HepG2 (cell line): ENCODE data around the gene PDSS2. TPM values are rescaled to one million over a fixed set of nuclear protein-coding genes. Genes with fewer than 3 reads are reported as not detected.

ENCODE experiments used
- ATAC-seq: fragments of 200-7000 bp; cut with Tn5 transposase; 3 replicates; pipeline ENCODE4 v1.9.1; 2020; ENCODE audit warnings: mild to moderate bottlenecking, moderate library complexity
- BruUV-seq: library from RNA; stranded (reverse); fragments of 400-500 nt; replicated peaks from 2 replicates; lab custom pipeline; 2021; lab: Mats Ljungman, UMichigan
- CTCF ChIA-PET: fragments of 300-600 bp; formaldehyde crosslinking; extraction: SDS; loops from one replicate; lab custom pipeline; 2021; ENCODE audit warnings: low total read pairs, inconsistent platforms, low intra/inter-chr PET ratio; lab: Yijun Ruan, JAX
- POLR2A ChIA-PET: fragments of 350-600 bp; sonication (Branson Sonifier 250); formaldehyde crosslinking; loops from one replicate; lab custom pipeline; 2020; ENCODE audit warnings: antibody characterized with exemption, inconsistent platforms; lab: Yijun Ruan, JAX
- DNase-seq: peaks from one replicate; pipeline ENCODE4 v3.0.0-alpha.2; 2015; ENCODE audit warnings: low spot score
- FAIRE-seq: peaks from 3 replicates; lab custom pipeline; 2011; peaks lifted over from hg19 to GRCh38; lab: Jason Lieb, UNC
- H2AFZ ChIP-seq: one replicate; pipeline ENCODE4 v1.6.1; 2011; ENCODE audit warnings: low read length, inconsistent platforms
- H3K27ac ChIP-seq: fragments of 300-600 bp; 3 replicates; pipeline ENCODE4 v1.8.0; 2011; ENCODE audit warnings: mixed run types, mild to moderate bottlenecking, mixed read lengths, low read length, inconsistent platforms; ENCODE audit not compliant: insufficient read depth; ENCODE audit errors: extremely low read length
- H3K27me3 ChIP-seq, 2 experiments: fragments of 200-600 bp in 1 of 2; 2 replicates in 1 of 2; 3 replicates in 1 of 2; pipeline versions ENCODE4 v1.6.0 to v1.8.0; 2011; ENCODE audit warnings: low read length in 2 of 2, mild to moderate bottlenecking in 2 of 2, moderate library complexity in 2 of 2, inconsistent platforms in 1 of 2; ENCODE audit not compliant: insufficient read depth in 2 of 2, control insufficient read depth in 1 of 2
- H3K36me3 ChIP-seq, 2 experiments: fragments of 200-600 bp in 1 of 2; replicated peaks in 1 of 2; 2 replicates in 1 of 2; 3 replicates in 1 of 2; pipeline versions ENCODE4 v1.5.1 to v1.8.0; 2011; ENCODE audit warnings: low read length in 2 of 2, inconsistent platforms in 1 of 2; ENCODE audit not compliant: insufficient read depth in 2 of 2, control insufficient read depth in 1 of 2
- H3K4me1 ChIP-seq: 2 replicates; pipeline ENCODE4 v1.5.1; 2012; ENCODE audit warnings: low read length, inconsistent platforms; ENCODE audit not compliant: insufficient read depth
- H3K4me2 ChIP-seq: 2 replicates; pipeline ENCODE4 v1.6.0; 2011; ENCODE audit warnings: low read depth, low read length, inconsistent platforms
- H3K4me3 ChIP-seq, 3 experiments: fragments of 200-600 bp in 1 of 3; sonication (generic), shearing (Covaris generic) in 1 of 3; replicated peaks in 1 of 3; 2 replicates each; pipeline ENCODE4 v1.5.1; 2011 to 2016; ENCODE audit warnings: low read length in 3 of 3, inconsistent platforms in 2 of 3, low read depth in 2 of 3, mild to moderate bottlenecking in 2 of 3, control low read depth in 1 of 3, mixed read lengths in 1 of 3; ENCODE audit not compliant: insufficient read depth in 1 of 3
- H3K79me2 ChIP-seq: one replicate; pipeline ENCODE4 v1.6.1; 2011; ENCODE audit warnings: low read length, inconsistent platforms; ENCODE audit not compliant: insufficient read depth
- H3K9ac ChIP-seq: 2 replicates; pipeline ENCODE4 v1.6.0; 2011; ENCODE audit warnings: mild to moderate bottlenecking, low read depth, low read length, inconsistent platforms; ENCODE audit not compliant: insufficient read depth
- H3K9me3 ChIP-seq: 2 replicates; pipeline ENCODE4 v1.5.1; 2012; ENCODE audit warnings: mild to moderate bottlenecking, low read length
- H4K20me1 ChIP-seq: 2 replicates; pipeline ENCODE4 v1.6.0; 2011; ENCODE audit warnings: inconsistent platforms, mild to moderate bottlenecking, low read length, moderate library complexity; ENCODE audit not compliant: insufficient read depth
- ATF5 ChIP-seq: sonication (generic); formaldehyde crosslinking; IDR thresholded peaks from 2 replicates; pipeline ENCODE4 v1.4.0; 2020; ENCODE audit warnings: mild to moderate bottlenecking, low read depth, missing genetic modification reagents
- CEBPB ChIP-seq: IDR thresholded peaks from 2 replicates; pipeline ENCODE4 v1.6.1; 2011; ENCODE audit warnings: low read depth, low read length, improper control_type of control experiment, borderline replicate concordance
- CENPX ChIP-seq: sonication (generic); formaldehyde crosslinking; IDR thresholded peaks from 2 replicates; pipeline ENCODE4 v1.9.0; 2021; ENCODE audit warnings: mild to moderate bottlenecking, missing genetic modification reagents, moderate library complexity
- FIP1L1 ChIP-seq: fragments of 200-400 bp; formaldehyde crosslinking; IDR thresholded peaks from 2 replicates; pipeline ENCODE4 v1.6.1; 2018; ENCODE audit warnings: low read depth, mild to moderate bottlenecking, low read length, moderate library complexity, borderline replicate concordance; ENCODE audit not compliant: insufficient read depth
- KDM2A ChIP-seq: sonication (generic); formaldehyde crosslinking; IDR thresholded peaks from 2 replicates; pipeline ENCODE4 v1.4.0; 2020; ENCODE audit warnings: low read depth, missing genetic modification reagents, borderline replicate concordance
- NAIF1 ChIP-seq: sonication (generic); formaldehyde crosslinking; IDR thresholded peaks from 2 replicates; pipeline ENCODE4 v1.5.0; 2020; ENCODE audit warnings: mild to moderate bottlenecking, missing genetic modification reagents, borderline replicate concordance
- REPIN1 ChIP-seq: sonication (generic); formaldehyde crosslinking; IDR thresholded peaks from 2 replicates; pipeline ENCODE4 v1.8.0; 2022; ENCODE audit warnings: missing genetic modification reagents, low read depth, mild to moderate bottlenecking, borderline replicate concordance
- SAP130 ChIP-seq: IDR thresholded peaks from 2 replicates; pipeline ENCODE4 v1.6.1; 2016; ENCODE audit warnings: low read depth
- SRSF9 ChIP-seq: fragments of 200-400 bp; formaldehyde crosslinking; IDR thresholded peaks from 2 replicates; pipeline ENCODE4 v1.6.1; 2018; ENCODE audit warnings: borderline replicate concordance, mild to moderate bottlenecking, low read depth, low read length; ENCODE audit not compliant: insufficient read depth, poor library complexity, severe bottlenecking
- TEAD2 ChIP-seq: sonication (generic); formaldehyde crosslinking; IDR thresholded peaks from 2 replicates; pipeline ENCODE4 v1.9.0; 2021; ENCODE audit warnings: missing genetic modification reagents
- TFDP1 ChIP-seq: IDR thresholded peaks from 2 replicates; pipeline ENCODE4 v1.6.1; 2016; ENCODE audit warnings: missing compliant biosample characterization, missing genetic modification reagents, borderline replicate concordance
- ZNF234 ChIP-seq: sonication (generic); formaldehyde crosslinking; conservative IDR thresholded peaks from 2 replicates; pipeline ENCODE4 v1.5.1; 2020; ENCODE audit warnings: mild to moderate bottlenecking, missing genetic modification reagents
- ZNF652 ChIP-seq: IDR thresholded peaks from 2 replicates; pipeline ENCODE4 v1.6.1; 2016; ENCODE audit warnings: low read depth, borderline replicate concordance
- ZNF83 ChIP-seq: sonication (generic); formaldehyde crosslinking; IDR thresholded peaks from 2 replicates; pipeline ENCODE4 v1.4.0; 2020; ENCODE audit warnings: missing genetic modification reagents, mild to moderate bottlenecking, borderline replicate concordance
- ZUFSP ChIP-seq: sonication (generic); formaldehyde crosslinking; IDR thresholded peaks from 2 replicates; pipeline ENCODE4 v1.9.0; 2021; ENCODE audit warnings: missing genetic modification reagents, mild to moderate bottlenecking, borderline replicate concordance
- WGBS: methylation state at CpG from one replicate; pipeline ENCODE4 v1.1.6; 2017; ENCODE audit warnings: low lambda C conversion rate; 5-methylcytosine and 5-hydroxymethylcytosine counted together
- in situ Hi-C: cut with HindIII; loops from 2 replicates; pipeline ENCODE4 v1.10.0; 2017; ENCODE audit warnings: low pct_unique_long_range_greater_than_20kb; ENCODE audit not compliant: extremely low pct_ligation_motif_present
- intact Hi-C: fragments of 100-400 bp; cut with micrococcal nuclease; formaldehyde crosslinking; loops from one replicate; pipeline ENCODE4 v1.10.0; 2022; ENCODE audit not compliant: unreplicated experiment
- polyA plus RNA-seq, 8 experiments: library from polyadenylated mRNA; depleted of rRNA in 3 of 8; stranded (reverse) in 7 of 8; unstranded in 1 of 8; fragments of >200 nt; fragmentation: Illumina TruSeq in 4 of 8; extraction: Trizol in 4 of 8; gene quantifications; 2 replicates each; pipeline versions ENCODE4 v1.2.1 to v1.2.3, GENCODE V29; 2011 to 2016; ENCODE audit warnings: low read depth in 4 of 8, missing spikeins in 1 of 8, mixed read lengths in 1 of 8; ENCODE audit not compliant: insufficient read depth in 1 of 8
- total RNA-seq, 5 experiments: library from RNA; depleted of rRNA; stranded (reverse); fragments of >200 nt; fragmentation: Illumina TruSeq; extraction: Trizol; gene quantifications; 2 replicates each; pipeline ENCODE4 v1.2.3, GENCODE V29; 2016; ENCODE audit warnings: low read depth in 1 of 5

The PDSS2 gene
- total and polyA plus RNA-seq, 2 of the 13 experiments (the other 11 are each of a cell fraction or from before 2014, with no cell fraction given) = 16.2 to 17.0 TPM

- peak; percentile 48; the same call in 1 of the 2 replicates for TF ChIP-seq CEBPB
- TF ChIP-seq, all 625 proteins: peak for 1
Measured at GRCh38 chr6:107357842-107358241, 101.5 kb downstream of the PDSS2 start (continued).

- peaks cover 10% of the 10 kb centered on the region for H3K4me1 ChIP-seq
- no TSS peak for BruUV-seq
- H3K27ac ChIP-seq = no peak overlapping the region
- TF ChIP-seq ZNF652 (CRISPR knock-in tag) = no peak
- TF ChIP-seq TFDP1 (CRISPR knock-in tag) = no peak
- TF ChIP-seq ZNF83 (CRISPR knock-in tag) = no peak
- no peak for TF ChIP-seq ZUFSP (CRISPR knock-in tag)
- no peak for TF ChIP-seq NAIF1 (CRISPR knock-in tag)
- TF ChIP-seq TEAD2 (CRISPR knock-in tag) = no peak
- no peak for TF ChIP-seq CENPX
- TF ChIP-seq KDM2A (CRISPR knock-in tag) = no peak
- no peak for TF ChIP-seq SRSF9
- no peak for TF ChIP-seq ZNF234
- no peak for TF ChIP-seq ATF5 (CRISPR knock-in tag)
- no peak for TF ChIP-seq SAP130 (CRISPR knock-in tag)
- TF ChIP-seq FIP1L1 = no peak
- TF ChIP-seq REPIN1 (CRISPR knock-in tag) = no peak
- TF ChIP-seq, all 625 proteins: peak for 0
- no peak overlapping the region for H3K4me3 ChIP-seq
- H3K4me2 ChIP-seq = no peak overlapping the region
- no peak overlapping the region for H3K9ac ChIP-seq
- ATAC-seq (no peak), DNase-seq (no peak), FAIRE-seq (no peak)
- ChIA-PET POLR2A (no interaction called here), CTCF (no interaction called here)
- no peaks in the 10 kb centered on the region for H3K79me2 ChIP-seq
- H3K9me3 ChIP-seq = no peaks in the 10 kb centered on the region
- intact Hi-C loops = no loop called here
- no peak overlapping the region for H2AFZ ChIP-seq
- in situ Hi-C loops = no loop called here
- H3K27me3 ChIP-seq = no peaks in the 10 kb centered on the region
- H3K36me3 ChIP-seq = no peaks in the 10 kb centered on the region; a peak in 1 of 5 replicates
- WGBS = 97% methylated on average over 2 of the region's 2 CpGs
- 0 out of 2 replicates have a peak, but pooled peaks cover 1% of the 10 kb centered on the region for H4K20me1 ChIP-seq
Measured at GRCh38 chr6:107357031-107357430, 102.3 kb downstream of the PDSS2 start.
